ENCODE data around the gene TMEM219. TPM values are rescaled to one million over a fixed set of nuclear protein-coding genes. Genes with fewer than 3 reads are reported as not detected.

Gene TMEM219
- total RNA-seq, result 92.3 and 112 TPM in 2 replicates

GRCh38 chr16:29961479-29962343, at the start of gene TMEM219:
Gene TMEM219, plus strand, starts transcription at chr16:29962079. Its CDS starts 1,065 bp downstream, at chr16:29963144.

GRCh38 chr16:29925781-29926710, 35.8 kb upstream of the TMEM219 start, which contains the start of gene KCTD13:
Gene KCTD13, minus strand, starts transcription at chr16:29926226. Its CDS starts 193 bp downstream, at chr16:29926033.

GRCh38 chr16:29973384-29974246, 11.7 kb downstream of the TMEM219 start, which contains the start of gene TAOK2:
Gene TAOK2, plus strand, starts transcription at chr16:29973868. Its CDS starts 3,905 bp downstream, at chr16:29977773.

DNA sequence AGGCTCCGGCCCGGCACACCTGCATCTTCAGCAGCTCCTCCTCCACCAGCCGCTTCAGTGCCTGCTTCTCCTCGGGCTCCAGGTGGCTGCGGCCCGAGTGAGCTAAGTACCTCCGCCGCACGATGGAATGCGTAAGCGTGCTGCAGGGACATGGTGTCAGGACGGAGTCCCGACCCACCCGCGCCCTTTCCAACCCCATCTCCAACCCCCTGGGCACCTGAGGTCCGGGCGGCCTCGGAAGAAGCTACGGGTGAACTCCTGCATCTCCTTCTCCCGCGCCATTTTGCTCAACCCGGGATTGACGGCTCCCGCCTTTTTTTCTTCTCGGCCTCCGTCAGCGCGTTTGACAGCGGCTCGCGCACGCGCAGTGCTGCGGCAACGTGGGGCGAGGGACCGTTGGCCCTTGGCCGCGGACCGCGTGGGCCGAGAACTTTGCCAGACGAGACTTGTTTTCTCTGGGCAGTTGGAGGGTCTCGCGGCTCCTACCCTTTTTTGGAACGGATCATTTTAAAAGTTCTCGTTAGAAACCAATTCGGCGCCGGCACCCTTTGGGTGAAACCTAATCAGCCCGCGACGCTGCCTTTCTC, 33.5 kb downstream of the TMEM219 start, which contains the start of gene HIRIP3:
HIRIP3 (minus strand) TSS at position 294 of the 587 bp plus-strand sequence; CDS start at position 282, 12 bp downstream.

GRCh38 chr16:29995911-29996765, 34.3 kb downstream of the TMEM219 start, which contains the start of gene INO80E:
Gene INO80E, plus strand, starts transcription at chr16:29996241. Its CDS starts 70 bp downstream, at chr16:29996311.

DNA sequence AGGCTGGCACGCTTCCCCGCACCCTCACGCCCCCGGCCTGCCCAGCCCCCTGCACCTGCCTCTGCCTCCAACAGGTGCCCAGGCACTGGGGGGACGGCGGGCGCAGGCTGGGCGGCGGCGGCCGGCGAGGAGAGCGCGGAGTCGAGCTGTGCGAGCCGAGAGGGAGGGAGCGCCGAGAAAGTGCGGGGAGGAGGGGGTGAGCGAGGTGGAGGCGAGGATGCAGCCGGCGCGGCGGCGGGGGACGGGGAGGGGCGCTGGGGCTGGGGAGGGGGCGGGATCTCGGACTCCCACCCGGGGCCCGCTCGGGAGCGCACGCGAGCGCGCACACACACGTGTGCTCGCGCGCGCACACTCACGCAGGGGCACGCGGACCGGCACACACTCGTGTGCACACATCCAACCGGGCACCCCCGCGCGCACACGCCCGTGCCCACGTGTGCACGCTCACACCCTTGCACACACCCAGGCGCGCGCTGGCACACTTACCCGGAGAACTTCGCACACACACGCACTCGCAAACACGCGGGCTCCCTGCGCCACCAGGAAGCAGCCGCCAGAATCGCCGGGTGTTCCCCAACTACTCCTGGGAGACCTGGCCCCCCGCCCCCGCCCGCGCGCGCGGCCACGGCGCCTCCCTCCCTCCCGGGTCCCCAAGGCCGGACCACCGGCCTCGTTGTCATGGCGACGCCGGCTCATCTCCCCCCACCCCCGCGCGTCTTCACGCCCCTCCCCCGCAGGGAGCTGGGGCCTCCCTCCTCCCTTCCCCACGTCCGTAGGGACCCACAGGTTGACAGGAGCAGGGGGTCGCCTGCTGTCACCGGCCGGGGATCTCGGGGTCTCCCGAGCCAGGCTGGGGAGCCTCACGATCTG, 49.2 kb downstream of the TMEM219 start, which contains the start of gene DOC2A:
DOC2A (minus strand) TSS at position 184 of the 870 bp plus-strand sequence. CDS start 805 bp downstream, outside the sequence.

Other genes with a start within 250 kb of the TMEM219 start
- gene C16orf54, start 216.1 kb upstream of the TMEM219 start, total RNA-seq, result not detected in 2 replicates
- gene ZG16, start 183.8 kb upstream of the TMEM219 start, total RNA-seq, result not detected in 2 replicates
- 13.1 and 22.6 TPM in 2 replicates for gene KIF22, start 171.3 kb upstream of the TMEM219 start, total RNA-seq
- gene MAZ, start 155.6 kb upstream of the TMEM219 start, total RNA-seq, result 173 and 200 TPM in 2 replicates
- gene PRRT2, start 149.9 kb upstream of the TMEM219 start, total RNA-seq, result 0.82 and 2.5 TPM in 2 replicates
- 19.0 and 28.3 TPM in 2 replicates for gene PAGR1, start 145.9 kb upstream of the TMEM219 start, total RNA-seq
- gene MVP, start 141.6 kb upstream of the TMEM219 start, total RNA-seq, result 179 and 195 TPM in 2 replicates
- 107 and 108 TPM in 2 replicates for gene CDIPT, start 98.9 kb upstream of the TMEM219 start, total RNA-seq
- 26.8 and 30.0 TPM in 2 replicates for gene SEZ6L2, start 62.5 kb upstream of the TMEM219 start, total RNA-seq
- 11.7 and 20.4 TPM in 2 replicates for gene ASPHD1, start 61.6 kb upstream of the TMEM219 start, total RNA-seq
- 6.2 and 10.0 TPM in 2 replicates for gene KCTD13, start 35.9 kb upstream of the TMEM219 start, total RNA-seq
- gene TAOK2, start 11.8 kb downstream of the TMEM219 start, total RNA-seq, result 31.2 and 44.5 TPM in 2 replicates
- gene HIRIP3, start 33.5 kb downstream of the TMEM219 start, total RNA-seq, result 7.6 and 8.3 TPM in 2 replicates
- 28.7 and 33.6 TPM in 2 replicates for gene INO80E, start 34.2 kb downstream of the TMEM219 start, total RNA-seq
- 0.60 TPM in 1 of 2 replicates, not detected in the other for gene DOC2A, start 48.9 kb downstream of the TMEM219 start, total RNA-seq
- not detected in 2 replicates for gene C16orf92, start 61.1 kb downstream of the TMEM219 start, total RNA-seq
- not detected in 2 replicates for gene TLCD3B, start 69.2 kb downstream of the TMEM219 start, total RNA-seq
- 1,291 and 1,757 TPM in 2 replicates for gene ALDOA, start 103.7 kb downstream of the TMEM219 start, total RNA-seq
- gene PPP4C, start 113.9 kb downstream of the TMEM219 start, total RNA-seq, result 63.2 and 79.7 TPM in 2 replicates
- gene TBX6, start 129.8 kb downstream of the TMEM219 start, total RNA-seq, result under 0.01 TPM in 1 of 2 replicates, not detected in the other
- gene YPEL3, start 134.1 kb downstream of the TMEM219 start, total RNA-seq, result 50.2 and 89.3 TPM in 2 replicates
- gene GDPD3, start 151.5 kb downstream of the TMEM219 start, total RNA-seq, result 0.47 and 1.2 TPM in 2 replicates
- 63.0 and 70.9 TPM in 2 replicates for gene MAPK3, start 161.1 kb downstream of the TMEM219 start, total RNA-seq
- gene CORO1A, start 221.5 kb downstream of the TMEM219 start, total RNA-seq, result 0.43 and 4.2 TPM in 2 replicates
- gene BOLA2B, start 231.6 kb downstream of the TMEM219 start, total RNA-seq, result 28.4 and 117 TPM in 2 replicates
- 24.3 and 26.1 TPM in 2 replicates for gene SLX1A, start 231.8 kb downstream of the TMEM219 start, total RNA-seq
- gene SULT1A3, start 237.2 kb downstream of the TMEM219 start, total RNA-seq, result 2.6 and 7.0 TPM in 2 replicates